Endothelial cell of umbilical vein (primary cell): ENCODE measurements around the gene CALHM1. TPM values are rescaled to one million over a fixed set of nuclear protein-coding genes. Genes with fewer than 3 reads are reported as not detected.

Experiments used
- BruUV-seq: library from RNA; stranded (reverse); fragments of 400-500 nt; replicated peaks from 2 replicates; lab custom pipeline; 2021; lab: Mats Ljungman, UMichigan
- CTCF ChIA-PET: fragments of 300-600, 350-600 bp; sonication (Branson Sonifier 250); formaldehyde crosslinking; loops from one replicate; lab custom pipeline; 2021; ENCODE audit warnings: antibody characterized with exemption, inconsistent platforms; lab: Charles Lee
- POLR2A ChIA-PET: fragments of 300-600, 350-600 bp; sonication (Branson Sonifier 250); formaldehyde crosslinking; loops from one replicate; lab custom pipeline; 2021; ENCODE audit warnings: antibody characterized with exemption, inconsistent platforms; lab: Charles Lee
- DNase-seq: peaks from one replicate; pipeline ENCODE4 v3.0.0-alpha.2; 2011; ENCODE audit warnings: low read depth, low spot score
- FAIRE-seq: peaks from 2 replicates; lab custom pipeline; 2011; peaks lifted over from hg19 to GRCh38; lab: Jason Lieb, UNC
- H2AFZ ChIP-seq: 2 replicates; pipeline ENCODE4 v1.6.0; 2012; ENCODE audit warnings: low read depth, low read length, control low read depth, inconsistent platforms
- H3K27ac ChIP-seq: 2 replicates; pipeline ENCODE4 v1.5.1; 2011; ENCODE audit warnings: low read depth, mild to moderate bottlenecking, control low read depth, low read length, moderate library complexity; ENCODE audit not compliant: insufficient read depth
- H3K27me3 ChIP-seq, 2 experiments: 2 replicates each; pipeline versions ENCODE4 v1.6.0 to v1.6.1; 2011; ENCODE audit warnings: low read length in 2 of 2, mixed read lengths in 1 of 2; ENCODE audit not compliant: control insufficient read depth in 2 of 2, insufficient read depth in 2 of 2
- H3K36me3 ChIP-seq, 2 experiments: 2 replicates in 1 of 2; 3 replicates in 1 of 2; pipeline ENCODE4 v1.5.1; 2011; ENCODE audit warnings: low read length in 2 of 2, mild to moderate bottlenecking in 1 of 2, moderate library complexity in 1 of 2; ENCODE audit not compliant: control insufficient read depth in 2 of 2, insufficient read depth in 2 of 2; ENCODE audit errors: extremely low read depth in 1 of 2
- H3K4me1 ChIP-seq: 3 replicates; pipeline ENCODE4 v1.5.1; 2011; ENCODE audit warnings: mild to moderate bottlenecking, low read length; ENCODE audit not compliant: control insufficient read depth, insufficient read depth; ENCODE audit errors: extremely low read depth
- H3K4me2 ChIP-seq: 2 replicates; pipeline ENCODE4 v1.6.1; 2011; ENCODE audit warnings: low read length, control low read depth, mixed read lengths; ENCODE audit not compliant: insufficient read depth
- H3K4me3 ChIP-seq, 3 experiments: fragments of 200-600 bp in 1 of 3; sonication (generic), shearing (Covaris generic) in 1 of 3; replicated peaks in 1 of 3; 2 replicates each; pipeline ENCODE4 v1.5.1; 2011 to 2016; ENCODE audit warnings: control low read depth in 3 of 3, low read length in 3 of 3, mild to moderate bottlenecking in 2 of 3, inconsistent platforms in 1 of 3, low read depth in 1 of 3, moderate library complexity in 1 of 3; ENCODE audit not compliant: insufficient read depth in 1 of 3
- H3K79me2 ChIP-seq: 2 replicates; pipeline ENCODE4 v1.6.0; 2012; ENCODE audit warnings: low read length, inconsistent platforms; ENCODE audit not compliant: control insufficient read depth, insufficient read depth
- H3K9ac ChIP-seq: replicated peaks from 2 replicates; pipeline ENCODE3; 2011; ENCODE audit warnings: low read length, control low read depth; ENCODE audit not compliant: insufficient read depth; ENCODE audit errors: extremely low read depth
- H3K9me1 ChIP-seq: replicated peaks from 3 replicates; pipeline ENCODE4 v1.6.0; 2011; ENCODE audit warnings: mild to moderate bottlenecking, low read length; ENCODE audit not compliant: control insufficient read depth, insufficient read depth; ENCODE audit errors: extremely low read depth
- H3K9me3 ChIP-seq: replicated peaks from 2 replicates; pipeline ENCODE4 v1.5.1; 2012; ENCODE audit warnings: low read length, inconsistent platforms; ENCODE audit not compliant: control insufficient read depth, insufficient read depth
- H4K20me1 ChIP-seq: replicated peaks from 2 replicates; pipeline ENCODE3; 2011; ENCODE audit warnings: mild to moderate bottlenecking, low read length; ENCODE audit not compliant: control insufficient read depth, insufficient read depth; ENCODE audit errors: extremely low read depth
- CTCF ChIP-seq, 2 donors: IDR thresholded peaks; 1 replicate in 1 of 2; 2 replicates in 1 of 2; pipeline ENCODE4 v1.5.1; 2011; ENCODE audit warnings: low read length in 2 of 2, mild to moderate bottlenecking in 2 of 2, moderate library complexity in 2 of 2, control low read depth in 1 of 2, inconsistent platforms in 1 of 2, low read depth in 1 of 2; ENCODE audit not compliant: insufficient read depth in 1 of 2; ENCODE audit errors: extremely low read depth in 1 of 2
- EZH2 ChIP-seq: IDR thresholded peaks from 2 replicates; pipeline ENCODE4 v1.6.1; 2012; ENCODE audit warnings: borderline replicate concordance, low read depth, mild to moderate bottlenecking, moderate library complexity, low read length, inconsistent platforms; ENCODE audit not compliant: severe bottlenecking
- FOS ChIP-seq: IDR thresholded peaks from 2 replicates; pipeline ENCODE4 v1.6.1; 2011; ENCODE audit warnings: mild to moderate bottlenecking, low read length, moderate library complexity, borderline replicate concordance; ENCODE audit not compliant: insufficient read depth
- GATA2 ChIP-seq: IDR thresholded peaks from 2 replicates; pipeline ENCODE4 v1.7.0; 2011; ENCODE audit warnings: low read depth, mild to moderate bottlenecking, moderate library complexity, mixed read lengths, low read length; ENCODE audit not compliant: insufficient read length, insufficient read depth
- JUN ChIP-seq: IDR thresholded peaks from 2 replicates; pipeline ENCODE4 v1.6.1; 2011; ENCODE audit warnings: borderline replicate concordance, low read depth; ENCODE audit not compliant: insufficient read length, insufficient read depth
- MYC ChIP-seq: IDR thresholded peaks from one replicate; pipeline ENCODE4 v1.6.1; 2011; ENCODE audit warnings: mild to moderate bottlenecking, low read depth, low read length
- POLR2A ChIP-seq: IDR thresholded peaks from 2 replicates; pipeline ENCODE4 v1.6.1; 2012; ENCODE audit warnings: low read depth, mild to moderate bottlenecking, control low read depth, low read length
- POLR2AphosphoS5 ChIP-seq: IDR thresholded peaks from 2 replicates; pipeline ENCODE4 v1.6.1; 2012; ENCODE audit warnings: low read depth, mild to moderate bottlenecking, control low read depth, low read length, moderate library complexity; ENCODE audit not compliant: insufficient read depth
- dilution Hi-C: fragments of 300-500 bp; cut with MboI; formaldehyde crosslinking; loops from one replicate; pipeline ENCODE4 v1.15.0; 2019; ENCODE audit warnings: low sequenced_read_pairs; ENCODE audit not compliant: extremely low pct_ligation_motif_present
- intact Hi-C: fragments of 100-400 bp; cut with micrococcal nuclease; formaldehyde crosslinking; loops from one replicate; pipeline ENCODE4 v1.10.0; 2022
- polyA plus RNA-seq, 4 experiments: library from polyadenylated mRNA; depleted of rRNA in 3 of 4; stranded (reverse) in 3 of 4; unstranded in 1 of 4; fragments of >200 nt; gene quantifications; 2 replicates each; pipeline versions ENCODE4 v1.2.1 to v1.2.3, GENCODE V29; 2011 to 2012; ENCODE audit warnings: missing spikeins in 1 of 4
- total RNA-seq: library from RNA; stranded (reverse); gene quantifications from 2 replicates; pipeline ENCODE4 v1.2.3, GENCODE V29; 2021
- TF ChIP-seq, protein P1 (sequence below): IDR thresholded peaks from 2 replicates; pipeline ENCODE4 v1.6.1; 2011; ENCODE audit not compliant: insufficient read depth, insufficient read length

The CALHM1 gene
- total and polyA plus RNA-seq, 2 donors (not counting 3 experiments of a cell fraction or from before 2014, with no cell fraction given) = not detected

- no peaks in the 10 kb centered on the region for H4K20me1 ChIP-seq
- H3K9me1 ChIP-seq = no peaks in the 10 kb centered on the region
- H3K4me3 ChIP-seq = no peak overlapping the region
- no peak overlapping the region for H3K27ac ChIP-seq
- POLR2A ChIA-PET = no interaction called here
- DNase-seq (no peak), FAIRE-seq (no peak)
- no peaks in the 10 kb centered on the region for H3K36me3 ChIP-seq
- H3K9ac ChIP-seq = no peak overlapping the region
- no TSS peak for BruUV-seq
- no peaks in the 10 kb centered on the region for H3K9me3 ChIP-seq
- no peak overlapping the region for H2AFZ ChIP-seq
- no peaks in the 10 kb centered on the region for H3K79me2 ChIP-seq
- dilution Hi-C loops (no loop called here), intact Hi-C loops (no loop called here)
- H3K27me3 ChIP-seq = peaks cover 1 to 6% of the 10 kb centered on the region in 2 experiments
- H3K4me2 ChIP-seq = no peak overlapping the region
- TF ChIP-seq FOS = no peak
- no peak for TF ChIP-seq JUN
- TF ChIP-seq, protein P1, sequence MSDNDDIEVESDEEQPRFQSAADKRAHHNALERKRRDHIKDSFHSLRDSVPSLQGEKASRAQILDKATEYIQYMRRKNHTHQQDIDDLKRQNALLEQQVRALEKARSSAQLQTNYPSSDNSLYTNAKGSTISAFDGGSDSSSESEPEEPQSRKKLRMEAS = no peak
- TF ChIP-seq EZH2 = no peak
- TF ChIP-seq POLR2A = no peak
- no peak for TF ChIP-seq GATA2
- TF ChIP-seq MYC = no peak
- no peak for TF ChIP-seq POLR2AphosphoS5
- TF ChIP-seq CTCF (IDR thresholded peaks at IDR 0.05; ENCODE audit: extremely low read depth in 1 of 2, insufficient read depth in 1 of 2, low read depth in 1 of 2, low read length in 2 of 2) = no peak
- CTCF ChIA-PET = no interaction called here
- no peaks in the 10 kb centered on the region for H3K4me1 ChIP-seq
Measured at GRCh38 chr10:103466734-103467133, 8.0 kb upstream of the CALHM1 start.
